Measurements from ENCODE around the gene USH2A. TPM values are rescaled to one million over a fixed set of nuclear protein-coding genes. Genes with fewer than 3 reads are reported as not detected.

Gene USH2A
- polyA plus RNA-seq, 2 of the 4 experiments (the other 2 are of a cell fraction) = not detected

- H3K4me3 ChIP-seq = no peak overlapping the region
- no peaks in the 10 kb centered on the region for H3K4me1 ChIP-seq
- no peak overlapping the region for H3K27ac ChIP-seq
- FAIRE-seq (no peak), ATAC-seq (no peak), DNase-seq (ENCODE audit: low read depth in 1 of 2, low spot score in 1 of 2) (no peak)
- no peak overlapping the region for H3K4me2 ChIP-seq
- no peak for TF ChIP-seq JUN (IDR thresholded peaks at IDR 0.05)
- WGBS (ENCODE audit: missing lambda C conversion rate) = 16% methylated on average over 4 of the region's 4 CpGs
- no peaks in the 10 kb centered on the region for H3K9me3 ChIP-seq
- POLR2A ChIA-PET = no interaction called here
- CTCF ChIA-PET = no interaction called here
Measured at GRCh38 chr1:215717677-215718426, 705.4 kb downstream of the USH2A start.

DNA sequence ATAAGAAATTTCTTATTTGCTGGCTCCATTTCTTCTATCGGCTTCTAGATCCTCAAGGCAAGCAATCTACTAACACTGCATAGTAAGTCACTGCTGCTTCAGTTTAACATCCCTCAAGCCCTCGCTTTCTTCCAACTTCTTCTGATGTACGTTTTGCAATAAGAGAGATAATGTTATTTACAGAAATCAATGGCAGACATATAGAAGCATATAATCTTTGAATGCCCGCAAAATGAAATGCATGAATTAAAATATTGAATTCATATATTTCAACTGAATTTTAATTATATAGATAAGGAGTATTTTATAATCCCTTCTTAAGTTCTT lies 712.4 kb downstream of the USH2A start:
- no peak overlapping the region for H3K27ac ChIP-seq
- CTCF ChIA-PET = interaction anchor here (1.2 kb wide), 1 partner anchor 12 kb away, joined by 3 read pairs; no protein-coding TSS in a partner anchor
- TF ChIP-seq HDAC2 (IDR thresholded peaks at IDR 0.05) (no peak), FOSB (CRISPR knock-in tag; IDR thresholded peaks at IDR 0.05) (no peak), GATA3 (IDR thresholded peaks at IDR 0.05; ENCODE audit: borderline replicate concordance) (no peak), RFX5 (IDR thresholded peaks at IDR 0.05) (no peak), NR3C1 (IDR thresholded peaks at IDR 0.05) (no peak), RCOR1 (IDR thresholded peaks at IDR 0.05; ENCODE audit: low read depth, low read length) (no peak), MAFK (IDR thresholded peaks at IDR 0.05; ENCODE audit: partially characterized antibody) (no peak), HEYL (CRISPR knock-in tag; IDR thresholded peaks at IDR 0.05) (no peak), RARB (CRISPR knock-in tag; IDR thresholded peaks at IDR 0.05) (no peak), EHMT2 (IDR thresholded peaks at IDR 0.05; ENCODE audit: low read depth) (no peak), MAZ (IDR thresholded peaks at IDR 0.05; ENCODE audit: borderline replicate concordance, low read depth, low read length) (no peak), CHD4 (IDR thresholded peaks at IDR 0.05; ENCODE audit: borderline replicate concordance) (no peak), FOXS1 (CRISPR knock-in tag; IDR thresholded peaks at IDR 0.05) (no peak), FOSL2 (IDR thresholded peaks at IDR 0.05) (no peak), FOSL2 (CRISPR knock-in tag; IDR thresholded peaks at IDR 0.05) (no peak), RNF2 (IDR thresholded peaks at IDR 0.05; ENCODE audit: borderline replicate concordance, low read depth) (no peak), BCL3 (IDR thresholded peaks at IDR 0.05) (no peak), TP53 (CRISPR knock-in tag; IDR thresholded peaks at IDR 0.05) (no peak)
- TF ChIP-seq, protein P1, sequence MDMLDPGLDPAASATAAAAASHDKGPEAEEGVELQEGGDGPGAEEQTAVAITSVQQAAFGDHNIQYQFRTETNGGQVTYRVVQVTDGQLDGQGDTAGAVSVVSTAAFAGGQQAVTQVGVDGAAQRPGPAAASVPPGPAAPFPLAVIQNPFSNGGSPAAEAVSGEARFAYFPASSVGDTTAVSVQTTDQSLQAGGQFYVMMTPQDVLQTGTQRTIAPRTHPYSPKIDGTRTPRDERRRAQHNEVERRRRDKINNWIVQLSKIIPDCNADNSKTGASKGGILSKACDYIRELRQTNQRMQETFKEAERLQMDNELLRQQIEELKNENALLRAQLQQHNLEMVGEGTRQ (IDR thresholded peaks at IDR 0.05) = no peak
- H3K4me1 ChIP-seq = no peaks in the 10 kb centered on the region
- H3K4me2 ChIP-seq = no peak overlapping the region
- no peak overlapping the region for H3K4me3 ChIP-seq
- 50% methylated on average over 4 of the region's 4 CpGs for WGBS (ENCODE audit: missing lambda C conversion rate)
- no peaks in the 10 kb centered on the region for H3K9me3 ChIP-seq
- POLR2A ChIA-PET = no interaction called here
- no peak for ATAC-seq
- no peak for DNase-seq (ENCODE audit: low read depth in 1 of 2, low spot score in 1 of 2)
- FAIRE-seq = no peak

GRCh38 chr1:215710036-215710898 lies 713.0 kb downstream of the USH2A start:
- CTCF ChIA-PET = interaction anchor here (1.2 kb wide), 1 partner anchor 11 kb away, joined by 3 read pairs; no protein-coding TSS in a partner anchor
- TF ChIP-seq RAD21 (conservative IDR thresholded peaks at IDR 0.05 in 1 of 2, IDR thresholded peaks at IDR 0.05 in 1 of 2) (peak in 1 of 2 experiments; percentile 56; a peak in 2 of 5 replicates), POLR2AphosphoS2 (conservative IDR thresholded peaks at IDR 0.05; ENCODE audit: low read length) (no peak), EHMT2 (IDR thresholded peaks at IDR 0.05; ENCODE audit: low read depth) (no peak), CBX8 (IDR thresholded peaks at IDR 0.05) (no peak), PBX3 (IDR thresholded peaks at IDR 0.05) (no peak), HOXA7 (CRISPR knock-in tag; IDR thresholded peaks at IDR 0.05) (no peak), RNF2 (IDR thresholded peaks at IDR 0.05; ENCODE audit: borderline replicate concordance, low read depth) (no peak)
- TF ChIP-seq, protein P2, sequence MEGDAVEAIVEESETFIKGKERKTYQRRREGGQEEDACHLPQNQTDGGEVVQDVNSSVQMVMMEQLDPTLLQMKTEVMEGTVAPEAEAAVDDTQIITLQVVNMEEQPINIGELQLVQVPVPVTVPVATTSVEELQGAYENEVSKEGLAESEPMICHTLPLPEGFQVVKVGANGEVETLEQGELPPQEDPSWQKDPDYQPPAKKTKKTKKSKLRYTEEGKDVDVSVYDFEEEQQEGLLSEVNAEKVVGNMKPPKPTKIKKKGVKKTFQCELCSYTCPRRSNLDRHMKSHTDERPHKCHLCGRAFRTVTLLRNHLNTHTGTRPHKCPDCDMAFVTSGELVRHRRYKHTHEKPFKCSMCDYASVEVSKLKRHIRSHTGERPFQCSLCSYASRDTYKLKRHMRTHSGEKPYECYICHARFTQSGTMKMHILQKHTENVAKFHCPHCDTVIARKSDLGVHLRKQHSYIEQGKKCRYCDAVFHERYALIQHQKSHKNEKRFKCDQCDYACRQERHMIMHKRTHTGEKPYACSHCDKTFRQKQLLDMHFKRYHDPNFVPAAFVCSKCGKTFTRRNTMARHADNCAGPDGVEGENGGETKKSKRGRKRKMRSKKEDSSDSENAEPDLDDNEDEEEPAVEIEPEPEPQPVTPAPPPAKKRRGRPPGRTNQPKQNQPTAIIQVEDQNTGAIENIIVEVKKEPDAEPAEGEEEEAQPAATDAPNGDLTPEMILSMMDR (IDR thresholded peaks at IDR 0.05) = peak; percentile 35; the same call in 2 of the 3 replicates
- TF ChIP-seq, protein P3, sequence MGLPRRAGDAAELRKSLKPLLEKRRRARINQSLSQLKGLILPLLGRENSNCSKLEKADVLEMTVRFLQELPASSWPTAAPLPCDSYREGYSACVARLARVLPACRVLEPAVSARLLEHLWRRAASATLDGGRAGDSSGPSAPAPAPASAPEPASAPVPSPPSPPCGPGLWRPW (IDR thresholded peaks at IDR 0.05) = no peak
- FAIRE-seq (no peak), DNase-seq (ENCODE audit: low read depth in 1 of 2, low spot score in 1 of 2) (peak; percentile 7 to 64), ATAC-seq (peak in 1 of 2 experiments; percentile 86; a peak in 3 of 6 replicates)
- Histone ChIP-seq H3K9me3 (no peaks in the 10 kb centered on the region), H3K27ac (no peak overlapping the region), H3K4me2 (no peak overlapping the region), H3K4me3 (no peak overlapping the region), H3K4me1 (no peaks in the 10 kb centered on the region)
- POLR2A ChIA-PET = no interaction called here
- WGBS (ENCODE audit: missing lambda C conversion rate) = 2% methylated on average over 8 of the region's 8 CpGs
